COLO829 (cell line): ENCODE results near the gene FAM229B.
"Not testable (repeated sequence)": the region's sequence is repeated elsewhere in the genome, so short reads cannot be mapped to it uniquely, and the experiment has no call there.

Experiments
- DNase-seq: peaks from one replicate; pipeline ENCODE4 v3.0.0; 2012; ENCODE audit warnings: low spot score

The FAM229B gene

GRCh38 chr6:112065426-112065986, 21.9 kb upstream of the FAM229B start:
- DNase-seq, result no peak

GRCh38 chr6:112066606-112067005, 20.8 kb upstream of the FAM229B start:
- no peak for DNase-seq

GRCh38 chr6:112081569-112081968, 5.8 kb upstream of the FAM229B start:
- no peak for DNase-seq

GRCh38 chr6:112085286-112086065, 1.9 kb upstream of the FAM229B start:
- no peak for DNase-seq

- DNase-seq, result peak; percentile 50
These were observed 651 bp upstream of the FAM229B start for GRCh38 chr6:112086744-112087135.

GRCh38 chr6:112087916-112088315, 525 bp downstream of the FAM229B start:
- no peak for DNase-seq

GRCh38 chr6:112096901-112097300, 9.5 kb downstream of the FAM229B start:
- DNase-seq, result no peak

GRCh38 chr6:112100561-112100960, 13.2 kb downstream of the FAM229B start:
- DNase-seq, result no peak

GRCh38 chr6:112106026-112106425, 18.6 kb downstream of the FAM229B start:
- not testable (repeated sequence) for DNase-seq

- DNase-seq, result no peak
These were observed 19.2 kb downstream of the FAM229B start for GRCh38 chr6:112106562-112106961.

- DNase-seq, result no peak
These were observed 21.9 kb downstream of the FAM229B start for GRCh38 chr6:112109262-112109661.

- no peak for DNase-seq
These were observed 26.0 kb downstream of the FAM229B start for GRCh38 chr6:112113431-112113830.

GRCh38 chr6:112113918-112114317, 26.5 kb downstream of the FAM229B start:
- DNase-seq, result no peak

- DNase-seq, result no peak
These were observed 27.3 kb downstream of the FAM229B start for GRCh38 chr6:112114577-112115223.

GRCh38 chr6:112116221-112116620, 28.8 kb downstream of the FAM229B start:
- no peak for DNase-seq

- no peak for DNase-seq
These were observed 30.2 kb downstream of the FAM229B start for GRCh38 chr6:112117554-112117953.

GRCh38 chr6:112118034-112118433, 30.6 kb downstream of the FAM229B start:
- no peak for DNase-seq

- no peak for DNase-seq
These were observed 35.4 kb downstream of the FAM229B start for GRCh38 chr6:112122756-112123155.

- no peak for DNase-seq
These were observed 36.6 kb downstream of the FAM229B start for GRCh38 chr6:112123982-112124381.

GRCh38 chr6:112128208-112128607, 40.8 kb downstream of the FAM229B start:
- DNase-seq, result no peak

GRCh38 chr6:112130878-112131277, 43.5 kb downstream of the FAM229B start:
- no peak for DNase-seq

- DNase-seq, result no peak
These were observed 51.7 kb downstream of the FAM229B start for GRCh38 chr6:112139052-112139451.

- no peak for DNase-seq
These were observed 54.3 kb downstream of the FAM229B start for GRCh38 chr6:112141707-112142106.
